Umbilical cord (tissue), 2 donors: ENCODE data around the gene RNF145. TPM values are rescaled to one million over a fixed set of nuclear protein-coding genes. Genes with fewer than 3 reads are reported as not detected.
"Not testable (repeated sequence)": the region's sequence is repeated elsewhere in the genome, so short reads cannot be mapped to it uniquely, and the experiment has no call there.

ENCODE experiments used
- DNase-seq: peaks from one replicate; pipeline ENCODE4 v3.0.0-alpha.2; 2015; ENCODE audit warnings: low spot score
- total RNA-seq: library from RNA; depleted of rRNA; stranded (reverse); fragments of >200 nt; gene quantifications from one replicate; pipeline ENCODE4 v1.2.3, GENCODE V29; 2014; ENCODE audit warnings: low replicate concordance; ENCODE audit not compliant: insufficient read depth

Gene RNF145
- total RNA-seq, 1 donor from 2014 or later, result 57.5 TPM

DNA sequence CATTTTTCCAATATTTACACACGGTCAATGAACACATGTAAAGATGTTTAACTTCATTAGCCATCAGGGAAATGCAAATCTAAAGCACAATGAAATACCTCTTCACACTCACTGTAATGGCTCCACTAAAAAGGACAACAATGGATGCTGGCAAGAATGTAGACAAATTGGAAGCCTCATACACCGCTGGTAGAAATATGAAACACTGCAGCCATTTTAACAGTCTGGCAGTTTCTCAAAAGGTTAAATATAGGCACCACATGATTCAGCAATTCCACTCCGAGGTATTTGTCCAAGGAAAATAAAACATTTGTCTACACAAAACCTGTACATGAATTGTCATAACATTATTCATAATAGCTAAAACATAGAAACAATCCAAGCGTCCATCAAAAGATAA, 20.0 kb downstream of the RNF145 start:
- no peak for DNase-seq

DNA sequence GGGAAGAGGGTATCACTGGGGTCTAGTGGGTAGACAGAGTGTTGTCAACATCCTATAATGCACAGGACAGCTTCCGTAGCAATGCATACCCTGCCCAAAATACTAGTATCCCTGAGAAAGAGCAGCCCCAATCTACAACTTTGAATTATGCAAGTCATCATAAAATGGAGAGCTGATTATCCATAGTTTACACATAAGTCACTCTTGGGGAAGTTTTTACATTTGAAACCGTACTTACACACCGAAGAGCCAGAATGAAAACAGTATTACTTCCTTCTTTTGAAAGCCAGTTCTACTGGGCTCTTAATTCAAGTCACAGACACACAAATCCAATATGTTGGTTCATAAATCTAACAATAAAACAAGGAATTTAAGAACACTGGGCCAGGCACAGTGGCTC, 21.6 kb downstream of the RNF145 start:
- no peak for DNase-seq

DNA sequence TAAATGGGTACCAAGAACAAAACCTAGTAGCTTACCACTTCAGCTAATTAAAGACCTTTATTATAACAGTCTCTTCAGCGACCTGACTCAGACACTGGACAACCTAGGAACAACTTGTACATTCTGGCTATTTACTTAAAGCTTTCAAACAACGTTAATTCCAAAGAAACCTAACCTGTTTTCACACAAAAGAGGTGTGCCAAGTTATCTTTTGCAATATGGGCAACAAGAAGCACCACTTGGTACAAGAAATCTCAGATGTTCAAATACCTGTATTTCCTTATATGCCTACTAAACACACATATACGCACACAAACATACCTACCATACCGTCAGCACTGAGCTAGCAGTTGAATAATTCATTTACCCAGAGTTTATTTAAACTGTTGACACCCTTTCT, 23.0 kb downstream of the RNF145 start:
- no peak for DNase-seq

DNA sequence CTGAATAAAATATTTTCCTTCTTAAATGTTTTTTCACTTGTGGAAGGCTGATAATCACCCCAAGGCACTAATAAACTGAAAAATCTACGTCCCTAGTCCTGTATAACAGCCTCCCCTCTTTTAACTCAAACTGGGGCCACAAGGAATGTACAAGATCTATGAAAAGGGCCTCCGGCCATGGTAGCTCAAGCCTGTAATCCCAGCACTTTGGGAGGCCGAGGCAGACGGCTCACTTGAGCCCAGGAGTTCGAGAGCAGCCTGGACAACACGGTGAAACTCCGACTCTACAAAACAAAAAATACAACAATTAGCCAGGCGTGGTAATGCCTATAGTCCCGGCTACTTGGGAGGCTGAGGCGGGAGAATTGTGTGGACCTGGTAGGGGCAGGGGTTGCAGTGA, 23.6 kb downstream of the RNF145 start:
- no peak for DNase-seq

DNA sequence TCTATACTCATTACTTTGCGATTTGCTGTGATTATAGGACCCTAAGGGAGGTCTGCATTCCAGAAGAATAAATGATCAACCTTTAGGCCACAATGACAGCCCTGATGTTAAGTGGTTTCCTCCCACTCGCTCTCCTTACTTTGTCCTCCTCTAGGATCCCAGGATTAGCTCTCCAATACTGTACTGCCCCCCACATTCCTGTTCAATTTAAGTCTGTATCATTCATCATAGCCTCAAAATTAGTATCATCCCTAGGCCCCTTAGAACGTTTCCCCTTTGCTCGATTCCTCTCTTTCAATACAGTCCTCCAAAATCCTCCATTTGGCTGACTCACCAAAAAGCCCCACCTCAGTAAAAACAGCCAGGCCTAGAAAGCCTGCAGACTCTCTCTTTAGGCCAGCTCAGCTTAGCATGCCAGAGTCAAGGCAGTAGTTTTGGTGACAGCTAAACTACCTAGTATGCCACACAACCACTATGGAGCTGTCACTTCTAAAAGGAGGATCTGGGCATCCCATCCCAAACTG, 24.4 kb downstream of the RNF145 start:
- DNase-seq, result peak; percentile 56

DNA sequence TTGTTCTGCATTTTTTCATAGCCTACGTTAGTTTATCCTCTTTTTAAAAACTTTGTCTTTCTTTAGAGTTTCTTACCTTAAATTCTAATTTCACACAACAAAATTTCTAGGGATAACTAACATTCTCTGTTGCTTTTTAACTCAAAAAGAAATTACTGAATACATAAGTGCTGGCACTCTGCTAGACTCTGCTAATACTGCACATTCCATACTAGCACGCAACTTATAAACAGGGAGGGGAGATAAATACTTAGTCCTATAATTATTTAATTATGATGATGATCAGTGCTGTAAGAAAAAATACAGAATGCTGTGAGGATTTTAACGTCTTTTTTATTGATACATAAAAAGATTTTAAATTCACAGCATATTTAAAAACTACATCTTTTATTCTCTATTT, 25.1 kb downstream of the RNF145 start:
- DNase-seq, result no peak

DNA sequence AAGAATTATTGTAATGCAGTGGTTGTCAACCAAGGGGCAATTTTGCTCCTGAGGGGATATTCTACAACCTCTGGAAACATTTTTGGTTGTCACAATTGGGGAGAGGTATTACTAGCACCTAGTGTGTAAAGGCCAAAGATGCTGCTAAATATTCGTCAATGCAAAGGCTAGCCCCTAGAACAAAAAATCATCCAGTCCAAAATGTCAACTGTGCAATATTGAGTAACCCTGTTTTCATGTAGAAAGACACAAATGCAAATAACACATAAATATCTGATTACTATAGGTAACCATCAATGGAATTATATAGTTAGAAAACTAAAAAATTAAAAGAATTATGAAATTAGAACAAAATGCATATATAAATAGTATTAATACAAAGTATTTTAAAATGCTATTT, 26.1 kb downstream of the RNF145 start:
- DNase-seq, result no peak

DNA sequence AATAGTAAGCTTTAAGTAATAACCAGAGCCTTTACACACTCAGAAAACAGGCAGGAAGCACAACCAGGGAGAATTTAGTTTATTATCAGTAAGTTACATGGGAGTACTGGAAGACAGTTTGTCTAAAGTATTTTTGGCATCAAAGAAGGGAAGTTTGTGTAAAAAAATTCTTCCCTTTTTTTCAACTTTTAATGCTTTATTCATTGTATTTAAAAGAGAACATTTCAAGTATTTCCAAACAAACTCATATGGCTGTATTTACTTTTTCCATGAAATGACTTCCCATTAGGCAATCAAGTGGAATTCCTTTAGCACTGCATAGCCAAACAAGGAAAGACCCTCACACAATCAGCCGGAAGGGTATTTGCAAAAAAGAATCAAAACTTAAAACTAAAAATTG, 26.7 kb downstream of the RNF145 start:
- peak; percentile 43 for DNase-seq

DNA sequence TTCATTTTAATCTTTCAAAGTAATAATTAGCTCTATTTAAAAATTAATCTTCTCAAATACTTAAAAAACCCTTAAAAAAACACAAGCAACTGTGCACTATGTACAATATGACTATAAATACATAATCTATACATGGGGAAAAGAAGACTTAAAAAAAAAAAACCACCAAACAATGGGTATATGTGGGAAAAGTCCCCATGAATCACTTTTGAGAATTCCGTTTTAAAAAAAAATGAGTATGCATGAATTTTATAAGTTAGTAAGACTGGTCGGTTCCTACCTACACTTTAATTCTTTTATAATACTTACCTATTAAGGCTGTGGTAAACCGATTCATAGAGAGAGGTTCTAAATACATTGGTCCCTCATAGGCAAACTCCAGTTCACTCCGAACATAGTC, 27.7 kb downstream of the RNF145 start:
- no peak for DNase-seq

DNA sequence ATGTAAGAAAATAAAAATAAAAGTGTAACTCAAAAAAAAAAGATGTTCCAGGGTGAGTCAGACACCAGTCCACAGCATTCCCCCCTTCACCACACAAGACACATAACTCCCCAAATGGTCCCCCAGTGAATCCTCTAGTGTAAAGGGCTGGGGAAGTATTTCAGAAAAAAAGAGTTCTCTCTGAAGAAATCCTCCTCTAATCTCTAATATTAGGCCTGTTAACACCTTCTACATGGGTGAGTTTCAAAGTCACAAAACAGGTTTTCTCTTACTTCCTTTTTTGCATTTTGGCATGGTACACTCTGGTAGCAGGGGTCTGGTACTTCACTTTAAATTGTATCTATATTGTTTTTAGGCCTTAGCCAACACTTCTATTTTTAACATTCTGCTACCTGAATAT, 28.2 kb downstream of the RNF145 start:
- no peak for DNase-seq

DNA sequence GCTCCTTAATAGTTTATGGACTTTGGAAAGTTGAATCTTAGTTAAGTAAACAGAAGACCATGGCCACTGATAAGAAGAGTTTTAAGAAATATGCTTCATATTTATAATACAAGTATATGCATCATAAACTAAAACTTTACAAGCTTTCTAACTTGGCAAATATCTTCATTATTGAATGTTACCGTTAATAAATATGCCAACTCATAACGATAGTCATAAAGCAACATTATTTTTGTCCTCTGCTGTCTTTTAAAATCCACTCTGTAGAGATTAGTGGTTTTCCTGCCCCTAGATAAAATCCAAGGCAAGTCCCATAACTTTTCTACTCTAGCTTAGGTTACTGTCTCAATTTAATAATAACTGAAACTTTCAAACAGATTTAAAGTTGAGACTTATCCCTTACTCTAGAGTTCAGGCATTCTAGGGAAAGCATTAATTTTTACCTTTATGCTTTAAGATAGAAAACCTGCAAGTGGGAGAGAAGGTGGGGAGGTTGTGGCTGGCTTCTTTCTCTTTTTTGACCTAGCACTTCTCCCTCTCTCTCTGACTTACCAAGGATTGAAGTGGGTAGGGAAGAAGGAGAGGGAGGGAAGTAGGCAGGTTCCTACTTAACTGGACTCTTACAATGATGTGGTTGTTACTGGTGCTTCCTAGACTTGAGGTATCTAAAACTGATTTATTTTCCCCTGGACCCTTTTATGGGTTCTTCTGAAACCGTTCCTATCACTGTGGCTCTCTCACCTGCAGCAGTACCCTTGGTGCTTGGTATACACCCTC, 29.6 kb downstream of the RNF145 start:
- DNase-seq, result peak; percentile 85

DNA sequence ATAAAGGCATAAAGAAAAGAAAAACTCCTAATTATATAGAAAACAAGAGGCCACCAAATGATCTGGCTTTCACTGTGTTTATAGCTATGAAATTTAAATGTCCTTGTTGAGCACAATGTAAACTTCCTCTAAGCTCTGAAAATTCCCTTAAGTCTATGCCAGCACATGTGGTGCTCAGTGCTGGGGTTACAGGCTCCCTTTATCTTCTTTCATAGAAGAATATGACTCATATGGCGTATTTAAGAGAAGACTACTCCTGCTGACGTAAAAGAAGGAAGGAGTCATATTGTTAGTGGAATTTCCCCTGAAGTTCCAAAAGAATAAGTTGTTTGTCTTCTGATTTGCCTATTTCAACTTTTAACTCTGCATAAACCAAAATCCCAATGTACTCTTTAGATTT, 30.4 kb downstream of the RNF145 start:
- DNase-seq, result peak; percentile 97

DNA sequence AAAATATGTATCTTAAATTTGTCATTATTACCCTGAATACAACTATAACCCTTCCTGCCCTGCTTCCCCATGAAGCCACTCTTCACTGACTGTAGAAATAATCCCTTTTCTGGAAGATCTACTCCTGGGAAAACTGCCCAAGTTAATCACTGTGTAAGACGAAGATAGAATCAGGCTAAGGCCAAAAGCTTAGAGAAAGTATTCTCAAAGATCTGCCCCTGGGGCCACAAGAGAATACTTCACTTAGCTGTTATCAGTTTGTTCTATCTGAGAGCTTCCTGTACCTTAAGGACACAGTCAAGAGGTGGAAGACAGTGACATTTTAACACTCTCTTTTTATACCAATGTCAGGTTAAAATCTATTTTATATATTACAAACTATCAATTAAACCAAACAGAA, 33.8 kb downstream of the RNF145 start:
- DNase-seq, result peak; percentile 93

DNA sequence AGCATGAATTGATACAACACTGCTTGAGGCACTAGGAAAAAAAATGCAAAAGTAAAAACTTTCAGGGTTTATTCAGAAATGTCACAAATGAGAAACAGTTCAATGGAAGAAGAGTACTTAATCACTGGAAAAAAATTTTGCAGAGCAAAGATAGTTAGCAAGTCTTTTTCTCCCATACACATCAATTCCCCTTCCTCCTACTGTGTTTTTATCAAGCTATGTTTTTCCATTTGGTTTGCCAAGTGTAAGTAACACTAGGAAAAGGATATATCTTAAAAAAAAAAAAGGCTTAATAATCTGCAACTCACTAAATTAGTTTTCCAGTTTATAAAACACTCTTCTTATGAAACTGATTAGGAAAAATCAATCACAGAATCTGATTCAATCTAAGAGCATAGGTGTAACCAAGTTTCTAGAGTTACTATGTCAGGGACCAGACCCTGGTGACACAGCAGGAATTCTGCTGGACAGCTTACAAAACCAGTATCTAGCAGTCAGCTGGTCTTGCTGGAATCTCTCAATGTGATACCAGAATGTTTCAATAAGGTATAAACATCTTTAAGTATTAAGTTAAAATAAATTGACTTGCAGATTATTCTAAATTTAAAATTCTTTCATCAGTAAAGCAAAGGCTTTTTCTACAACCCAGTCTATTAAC, 34.7 kb downstream of the RNF145 start:
- DNase-seq, result peak; percentile 44

DNA sequence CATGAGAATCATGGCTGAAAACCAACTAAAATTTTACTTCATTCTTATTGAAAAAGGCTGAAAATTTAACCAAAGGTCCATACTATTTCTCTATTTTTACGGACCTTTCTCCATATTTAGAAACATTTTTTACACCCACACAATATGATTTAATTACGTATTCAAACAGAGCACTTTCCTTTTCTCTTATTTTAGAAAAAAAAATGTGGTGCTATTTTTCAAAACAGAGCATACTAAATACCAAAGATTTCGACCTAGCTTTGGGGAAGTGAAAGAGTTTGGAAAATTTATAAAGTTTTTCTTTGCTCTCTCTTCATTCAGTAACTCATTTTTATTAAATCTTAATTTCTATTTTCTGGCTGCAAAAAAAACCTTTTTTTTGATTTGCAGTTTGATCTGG, 38.1 kb downstream of the RNF145 start:
- no peak for DNase-seq

DNA sequence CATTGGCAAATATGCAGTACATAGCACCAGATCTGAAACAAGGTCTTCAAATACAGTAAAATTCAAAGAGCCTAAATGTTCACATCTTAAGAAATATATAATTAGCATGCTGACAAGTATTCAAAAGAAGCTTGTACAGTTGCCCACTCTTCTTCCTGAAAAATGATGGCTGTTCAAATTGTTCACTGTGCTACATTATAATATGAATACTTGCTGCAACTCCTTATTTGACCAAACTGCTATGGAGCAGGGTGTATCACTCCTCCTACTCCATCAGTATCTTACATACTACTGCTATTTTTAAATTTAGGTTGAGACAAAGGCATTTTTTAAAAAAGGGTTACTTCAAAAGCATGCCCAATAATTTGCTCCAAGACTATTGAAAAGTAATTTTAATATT, 39.3 kb downstream of the RNF145 start:
- DNase-seq, result no peak

DNA sequence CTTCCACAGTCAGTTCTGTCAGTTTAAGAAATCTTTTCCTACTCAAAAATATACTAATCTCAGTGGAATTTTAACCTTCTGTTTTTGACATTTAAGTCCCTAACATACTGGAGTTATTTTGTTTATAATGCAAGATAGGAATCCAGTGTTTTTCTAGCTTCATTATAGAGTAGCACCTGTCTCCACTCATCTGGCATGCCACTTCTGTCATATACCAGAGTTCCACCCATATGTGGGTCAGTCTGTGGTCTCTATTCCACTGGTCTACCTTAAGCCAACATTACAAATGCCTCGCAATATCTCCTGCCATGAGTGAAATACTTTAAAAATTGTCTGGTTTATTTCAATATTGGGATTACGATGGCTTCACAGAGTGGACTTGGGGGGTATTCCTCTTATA, 42.9 kb downstream of the RNF145 start:
- no peak for DNase-seq

DNA sequence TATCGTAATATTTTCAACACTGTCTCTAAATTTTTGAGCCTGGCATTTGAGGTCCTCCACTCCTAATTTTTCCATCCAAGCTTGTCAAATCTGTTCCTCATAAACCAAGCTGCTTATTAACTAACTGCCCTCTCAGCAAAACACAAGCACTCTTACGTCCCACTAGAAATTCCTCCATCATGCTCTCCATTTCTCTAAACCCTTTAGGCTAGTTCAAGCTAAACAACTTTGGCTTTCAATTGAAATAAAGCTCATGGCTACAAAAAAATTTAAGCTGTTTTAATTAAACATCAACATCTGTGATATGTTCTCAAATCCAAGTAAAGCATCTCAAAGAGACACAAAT, 45.7 kb downstream of the RNF145 start:
- no peak for DNase-seq

DNA sequence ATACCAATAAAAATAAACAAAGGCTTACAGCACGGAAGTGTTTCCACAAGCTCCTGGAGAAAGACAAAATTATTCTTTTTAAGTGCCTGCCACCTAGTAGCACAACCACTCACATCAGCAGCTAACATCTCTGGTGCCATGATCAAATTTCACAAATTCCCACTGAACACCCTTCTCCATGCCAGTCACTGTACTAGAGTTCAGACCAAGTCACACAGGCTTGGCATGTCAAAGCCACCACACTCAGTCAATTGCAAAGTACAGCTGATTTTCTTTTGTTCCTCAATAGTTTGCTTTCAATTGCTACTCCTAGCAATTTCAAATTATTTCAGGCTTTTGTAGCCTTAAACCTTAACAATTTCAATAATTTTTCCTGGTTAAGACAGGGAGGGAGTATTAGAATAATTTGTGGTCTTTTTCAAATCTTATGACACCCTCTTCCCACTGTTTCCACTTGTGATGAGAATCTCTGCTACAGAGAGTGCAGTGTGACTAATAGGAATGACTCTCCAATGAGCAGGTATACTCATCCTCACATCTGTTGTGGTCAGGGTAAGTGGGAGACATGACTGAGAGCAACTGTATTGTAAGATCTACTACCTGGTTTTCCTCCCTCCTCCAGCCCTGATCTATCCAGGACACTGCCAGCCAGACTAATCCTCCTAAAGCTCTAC, 46.2 kb downstream of the RNF145 start:
- no peak for DNase-seq

DNA sequence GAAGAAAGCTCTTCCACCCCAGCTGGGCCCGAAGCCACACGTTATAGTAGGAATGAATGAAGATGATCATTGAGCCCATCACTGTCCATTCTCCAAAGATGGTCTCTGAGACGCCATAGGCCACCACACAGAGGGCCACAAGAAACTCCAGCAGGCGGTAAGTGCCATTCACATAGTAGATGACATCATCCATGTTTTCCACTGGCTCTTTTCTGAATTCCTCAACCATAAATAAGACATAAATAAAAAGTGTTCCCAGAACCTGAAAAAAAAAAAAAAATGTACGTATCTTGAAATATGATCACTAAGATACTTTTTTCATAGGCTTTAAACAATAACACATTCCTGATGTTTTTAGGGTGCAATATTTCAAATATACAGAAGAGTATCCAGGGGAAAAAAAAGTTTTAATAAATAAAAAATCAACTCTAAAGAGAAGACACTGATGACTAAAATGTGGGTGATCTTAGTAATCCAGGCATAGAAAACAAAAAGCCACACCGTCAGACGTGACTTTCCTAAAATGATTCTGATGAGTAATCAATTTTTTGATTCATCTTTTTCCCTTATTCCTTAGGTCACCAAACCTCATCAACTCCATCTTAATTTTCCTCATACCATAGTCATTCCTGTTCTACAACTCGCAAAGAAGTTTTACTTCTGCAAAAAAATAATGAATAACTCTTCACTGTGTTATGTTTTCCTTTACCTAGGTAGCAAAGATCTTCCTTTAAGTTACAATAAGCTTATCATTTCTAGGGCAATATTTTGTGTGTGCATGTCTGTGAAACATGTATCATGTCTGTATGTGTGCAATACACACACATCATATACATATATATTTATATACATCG, 47.8 kb downstream of the RNF145 start:
- DNase-seq, result no peak

DNA sequence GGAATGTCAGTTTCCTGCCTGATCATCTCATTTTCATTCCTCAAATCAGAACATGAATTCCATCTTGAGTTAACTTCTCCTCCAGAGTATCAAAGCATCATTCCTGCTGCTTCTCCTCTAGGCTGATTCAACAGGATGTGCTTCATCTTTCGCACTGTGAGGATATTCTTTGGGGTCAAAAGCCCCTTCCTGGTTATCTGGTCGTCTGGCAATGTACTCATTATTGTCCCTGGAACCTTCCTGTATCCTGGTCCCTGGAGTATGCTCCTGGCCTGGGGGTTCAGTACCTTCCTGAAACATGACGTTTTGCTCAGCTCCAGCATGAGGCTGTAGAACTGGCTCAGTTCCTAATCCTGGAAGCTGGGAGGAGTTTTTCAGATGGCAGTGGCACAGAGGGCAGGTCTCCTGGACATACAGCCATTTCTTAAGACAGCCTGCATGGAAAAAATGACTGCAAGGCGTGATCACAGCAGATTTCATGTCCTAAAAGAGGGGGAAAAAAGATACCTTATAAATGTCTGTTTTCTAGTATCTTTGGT, 50.7 kb downstream of the RNF145 start:
- not testable (repeated sequence) for DNase-seq

DNA sequence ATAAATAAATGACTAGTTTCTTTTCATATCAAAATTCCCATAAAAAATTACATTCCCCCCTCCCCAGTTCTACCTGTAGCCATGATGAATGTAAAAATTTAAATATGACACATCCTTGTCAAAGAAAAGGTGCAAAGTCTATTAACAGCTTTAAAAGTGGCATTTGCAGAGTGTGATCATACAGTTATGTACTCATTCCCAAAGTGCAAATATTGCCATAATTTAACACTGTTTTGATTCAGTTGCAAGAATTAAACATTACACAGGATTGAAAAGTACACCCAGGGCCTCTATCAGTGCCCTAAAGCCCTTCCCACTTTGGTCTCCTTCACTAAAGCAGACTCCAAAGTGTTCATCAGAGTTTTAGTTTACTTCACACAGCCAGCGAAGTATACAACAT, 51.8 kb downstream of the RNF145 start:
- no peak for DNase-seq
